ENCODE measurements around the gene LSM14A. TPM values are rescaled to one million over a fixed set of nuclear protein-coding genes. Genes with fewer than 3 reads are reported as not detected.

LSM14A gene
- total and polyA plus RNA-seq, 2 of the 8 experiments (the other 6 are each of a cell fraction or from before 2014, with no cell fraction given), result 117 to 195 TPM

DNA sequence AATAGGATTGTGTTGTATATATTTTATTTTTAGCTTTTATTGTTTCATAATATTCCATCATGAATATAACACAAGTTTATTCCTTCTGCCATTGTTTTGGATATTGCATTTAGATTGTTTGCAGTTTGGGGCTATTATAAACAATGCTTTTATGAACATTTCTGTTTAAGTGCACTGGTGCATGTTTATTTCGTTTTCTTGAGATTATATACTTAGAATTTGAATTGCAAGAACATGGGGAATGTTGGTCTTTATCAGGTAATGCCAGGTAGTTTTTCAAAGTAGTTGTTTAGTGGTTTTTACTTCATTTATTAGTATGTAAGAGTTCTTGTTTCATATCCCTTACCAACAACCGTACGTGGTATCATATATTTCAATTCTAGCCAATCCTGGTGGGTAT lies 4.3 kb downstream of the LSM14A start:
- Histone ChIP-seq H3K4me1 (replicated peaks in 1 of 4; ENCODE audit: control insufficient read depth in 3 of 4, insufficient read depth in 4 of 4, low read length in 3 of 4) (peaks cover 0 to 4% (median 3%) of the 10 kb centered on the region in 4 experiments; a peak in 5 of 7 replicates), H3K27ac (ENCODE audit: low read depth, low read length) (no peak overlapping the region), H3K9ac (replicated peaks in 1 of 4; ENCODE audit: extremely low read depth in 1 of 4, low read depth in 3 of 4, low read length in 3 of 4) (no peak overlapping the region), H2BK20ac (ENCODE audit: low read length) (no peak overlapping the region), H3K23ac (ENCODE audit: insufficient read length) (no peak overlapping the region), H3K4me3 (ENCODE audit: extremely low read depth in 1 of 4, insufficient read depth in 2 of 4, low read depth in 3 of 4, low read length in 4 of 4) (peak overlapping the region in 1 of 4 experiments; percentile 29; a peak in 1 of 8 replicates), H2AFZ (ENCODE audit: low read length) (no peak overlapping the region), H3K23me2 (ENCODE audit: low read depth, low read length) (peaks cover 9% of the 10 kb centered on the region), H3K9me3 (ENCODE audit: insufficient read depth in 2 of 2, low read depth in 1 of 2, low read length in 1 of 2) (no peaks in the 10 kb centered on the region), H2AK5ac (ENCODE audit: low read depth, low read length) (no peak overlapping the region), H4K8ac (ENCODE audit: extremely low read depth, insufficient read depth, low read length) (no peak overlapping the region), H3K79me1 (ENCODE audit: low read depth, low read length) (no peaks in the 10 kb centered on the region; the same call in none of the 2 replicates), H4K20me1 (replicated peaks in 1 of 2; ENCODE audit: control insufficient read depth in 1 of 2, insufficient read depth in 2 of 2, low read length in 2 of 2) (peaks cover 24 to 31% of the 10 kb centered on the region in 2 experiments), H2BK5ac (ENCODE audit: low read depth, low read length) (no peak overlapping the region), H4K91ac (replicated peaks; ENCODE audit: insufficient read length, low read length) (no peak overlapping the region), H3K14ac (ENCODE audit: insufficient read length) (no peak overlapping the region), H4K5ac (ENCODE audit: insufficient read length, low read depth, low read length) (no peak overlapping the region), H3K4ac (replicated peaks; ENCODE audit: insufficient read length, low read depth, low read length) (no peak overlapping the region), H3K18ac (ENCODE audit: extremely low read depth, low read length) (no peak overlapping the region), H3K27me3 (replicated peaks in 1 of 4; ENCODE audit: control insufficient read depth in 3 of 4, extremely low read depth in 1 of 4, insufficient read depth in 3 of 4, low read length in 3 of 4) (no peaks in the 10 kb centered on the region), H3K79me2 (ENCODE audit: control insufficient read depth in 1 of 2, insufficient read depth in 2 of 2, low read length in 2 of 2) (peaks cover 38 to 88% of the 10 kb centered on the region in 2 experiments), H2BK120ac (replicated peaks; ENCODE audit: low read depth, low read length) (no peak overlapping the region), H3K4me2 (ENCODE audit: insufficient read depth in 1 of 2, low read depth in 2 of 2, low read length in 2 of 2) (no peak overlapping the region), H2BK15ac (ENCODE audit: low read length) (no peak overlapping the region), H3K56ac (replicated peaks; ENCODE audit: insufficient read length, low read depth, low read length) (no peak overlapping the region), H3K36me3 (ENCODE audit: control insufficient read depth in 2 of 4, insufficient read depth in 4 of 4, low read length in 3 of 4) (peaks cover 0 to 12% (median 0%) of the 10 kb centered on the region in 4 experiments; a peak in 2 of 8 replicates), H2BK12ac (ENCODE audit: low read depth, low read length) (no peak overlapping the region)
- FAIRE-seq, result no peak
- DNase-seq (ENCODE audit: low read depth in 1 of 2, low spot score in 2 of 2), result no peak
- POLR2A ChIA-PET (ENCODE audit: partially characterized antibody), result interaction anchor here (0.6 to 1.6 kb wide), 2 partner anchors 13 to 248 kb away, joined by 3 to 4 read pairs; no protein-coding TSS in a partner anchor
- TF ChIP-seq CHD2 (IDR thresholded peaks at IDR 0.05; ENCODE audit: low read length) (no peak), RNF2 (IDR thresholded peaks at IDR 0.05; ENCODE audit: borderline replicate concordance, low read depth, low read length, missing control alignments, poor library complexity, severe bottlenecking) (no peak), TAF1 (IDR thresholded peaks at IDR 0.05; ENCODE audit: low read depth, low read length) (no peak), RAD21 (IDR thresholded peaks at IDR 0.05 in 1 of 2, conservative IDR thresholded peaks at IDR 0.05 in 1 of 2; ENCODE audit: low read depth in 2 of 2, low read length in 2 of 2) (no peak), POU5F1 (IDR thresholded peaks at IDR 0.05; ENCODE audit: low read depth, low read length) (no peak), BRCA1 (IDR thresholded peaks at IDR 0.05; ENCODE audit: low read depth, low read length) (no peak), CHD1 (IDR thresholded peaks at IDR 0.05; ENCODE audit: low read depth, low read length) (no peak), SAP30 (IDR thresholded peaks at IDR 0.05; ENCODE audit: insufficient read depth, insufficient replicate concordance, low read length) (no peak)
- TF ChIP-seq, protein P1, sequence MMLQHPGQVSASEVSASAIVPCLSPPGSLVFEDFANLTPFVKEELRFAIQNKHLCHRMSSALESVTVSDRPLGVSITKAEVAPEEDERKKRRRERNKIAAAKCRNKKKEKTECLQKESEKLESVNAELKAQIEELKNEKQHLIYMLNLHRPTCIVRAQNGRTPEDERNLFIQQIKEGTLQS (IDR thresholded peaks at IDR 0.05; ENCODE audit: insufficient read depth, low read depth, low read length), result no peak
- CTCF ChIA-PET (ENCODE audit: partially characterized antibody), result interaction anchor here (2.0 kb wide), 1 partner anchor 11 kb away, joined by 6 read pairs; no protein-coding TSS in a partner anchor
- 83% methylated on average over 3 of the region's 3 CpGs; no CpG with 5 or more reads in 1 of the 2 experiments for WGBS, 2 experiments (ENCODE audit: extremely low coverage in 1 of 2, insufficient coverage in 1 of 2, insufficient read length in 1 of 2, insufficient replicate concordance in 2 of 2, low coverage in 1 of 2, low lambda C conversion rate in 2 of 2, missing lambda C conversion rate in 1 of 2)
